ENCODE results near the gene ZNF516.
A peak's percentile ranks its signal among the peaks of the same experiment; 100 is the strongest.

The ZNF516 gene

GRCh38 chr18:76351961-76352581 lies 143.0 kb downstream of the ZNF516 start (continued):
- peak; percentile 26; the same call in 1 of the 2 replicates for TF ChIP-seq ZBTB10 (tag by site-specific recombination; IDR thresholded peaks at IDR 0.05)
- TF ChIP-seq, protein P1, sequence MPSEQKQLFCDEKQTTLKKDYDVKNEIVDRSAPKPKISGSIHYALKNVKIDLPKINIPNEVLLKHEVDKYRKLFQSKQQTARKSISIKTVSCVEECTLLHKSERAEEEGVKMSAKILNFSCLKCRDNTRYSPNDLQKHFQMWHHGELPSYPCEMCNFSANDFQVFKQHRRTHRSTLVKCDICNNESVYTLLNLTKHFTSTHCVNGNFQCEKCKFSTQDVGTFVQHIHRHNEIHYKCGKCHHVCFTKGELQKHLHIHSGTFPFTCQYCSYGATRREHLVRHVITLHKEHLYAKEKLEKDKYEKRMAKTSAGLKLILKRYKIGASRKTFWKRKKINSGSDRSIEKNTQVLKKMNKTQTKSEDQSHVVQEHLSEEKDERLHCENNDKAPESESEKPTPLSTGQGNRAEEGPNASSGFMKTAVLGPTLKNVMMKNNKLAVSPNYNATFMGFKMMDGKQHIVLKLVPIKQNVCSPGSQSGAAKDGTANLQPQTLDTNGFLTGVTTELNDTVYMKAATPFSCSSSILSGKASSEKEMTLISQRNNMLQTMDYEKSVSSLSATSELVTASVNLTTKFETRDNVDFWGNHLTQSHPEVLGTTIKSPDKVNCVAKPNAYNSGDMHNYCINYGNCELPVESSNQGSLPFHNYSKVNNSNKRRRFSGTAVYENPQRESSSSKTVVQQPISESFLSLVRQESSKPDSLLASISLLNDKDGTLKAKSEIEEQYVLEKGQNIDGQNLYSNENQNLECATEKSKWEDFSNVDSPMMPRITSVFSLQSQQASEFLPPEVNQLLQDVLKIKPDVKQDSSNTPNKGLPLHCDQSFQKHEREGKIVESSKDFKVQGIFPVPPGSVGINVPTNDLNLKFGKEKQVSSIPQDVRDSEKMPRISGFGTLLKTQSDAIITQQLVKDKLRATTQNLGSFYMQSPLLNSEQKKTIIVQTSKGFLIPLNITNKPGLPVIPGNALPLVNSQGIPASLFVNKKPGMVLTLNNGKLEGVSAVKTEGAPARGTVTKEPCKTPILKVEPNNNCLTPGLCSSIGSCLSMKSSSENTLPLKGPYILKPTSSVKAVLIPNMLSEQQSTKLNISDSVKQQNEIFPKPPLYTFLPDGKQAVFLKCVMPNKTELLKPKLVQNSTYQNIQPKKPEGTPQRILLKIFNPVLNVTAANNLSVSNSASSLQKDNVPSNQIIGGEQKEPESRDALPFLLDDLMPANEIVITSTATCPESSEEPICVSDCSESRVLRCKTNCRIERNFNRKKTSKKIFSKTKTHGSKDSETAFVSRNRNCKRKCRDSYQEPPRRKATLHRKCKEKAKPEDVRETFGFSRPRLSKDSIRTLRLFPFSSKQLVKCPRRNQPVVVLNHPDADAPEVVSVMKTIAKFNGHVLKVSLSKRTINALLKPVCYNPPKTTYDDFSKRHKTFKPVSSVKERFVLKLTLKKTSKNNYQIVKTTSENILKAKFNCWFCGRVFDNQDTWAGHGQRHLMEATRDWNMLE (tag by site-specific recombination; conservative IDR thresholded peaks at IDR 0.05; ENCODE audit: low read depth), result no peak
- TF ChIP-seq ZNF501 (tag by site-specific recombination; IDR thresholded peaks at IDR 0.05), result no peak
- TF ChIP-seq ZBTB17 (tag by site-specific recombination; IDR thresholded peaks at IDR 0.05), result peak; percentile 69
- TF ChIP-seq ZNF132 (tag by site-specific recombination; IDR thresholded peaks at IDR 0.05; ENCODE audit: borderline replicate concordance), result no peak
- TF ChIP-seq ZNF624 (tag by site-specific recombination; IDR thresholded peaks at IDR 0.05), result no peak
- peak; percentile 81 for TF ChIP-seq KLF16 (tag by site-specific recombination; IDR thresholded peaks at IDR 0.05)
- no peak for TF ChIP-seq ZNF10 (tag by site-specific recombination; IDR thresholded peaks at IDR 0.05)
- no peak for TF ChIP-seq ZNF549 (tag by site-specific recombination; IDR thresholded peaks at IDR 0.05)
- no peak for TF ChIP-seq ZNF843 (tag by site-specific recombination; IDR thresholded peaks at IDR 0.05)
- TF ChIP-seq ZNF157 (tag by site-specific recombination; IDR thresholded peaks at IDR 0.05), result no peak
- TF ChIP-seq, protein P2, sequence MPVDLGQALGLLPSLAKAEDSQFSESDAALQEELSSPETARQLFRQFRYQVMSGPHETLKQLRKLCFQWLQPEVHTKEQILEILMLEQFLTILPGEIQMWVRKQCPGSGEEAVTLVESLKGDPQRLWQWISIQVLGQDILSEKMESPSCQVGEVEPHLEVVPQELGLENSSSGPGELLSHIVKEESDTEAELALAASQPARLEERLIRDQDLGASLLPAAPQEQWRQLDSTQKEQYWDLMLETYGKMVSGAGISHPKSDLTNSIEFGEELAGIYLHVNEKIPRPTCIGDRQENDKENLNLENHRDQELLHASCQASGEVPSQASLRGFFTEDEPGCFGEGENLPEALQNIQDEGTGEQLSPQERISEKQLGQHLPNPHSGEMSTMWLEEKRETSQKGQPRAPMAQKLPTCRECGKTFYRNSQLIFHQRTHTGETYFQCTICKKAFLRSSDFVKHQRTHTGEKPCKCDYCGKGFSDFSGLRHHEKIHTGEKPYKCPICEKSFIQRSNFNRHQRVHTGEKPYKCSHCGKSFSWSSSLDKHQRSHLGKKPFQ (tag by site-specific recombination; IDR thresholded peaks at IDR 0.05), result no peak
- TF ChIP-seq, protein P3, sequence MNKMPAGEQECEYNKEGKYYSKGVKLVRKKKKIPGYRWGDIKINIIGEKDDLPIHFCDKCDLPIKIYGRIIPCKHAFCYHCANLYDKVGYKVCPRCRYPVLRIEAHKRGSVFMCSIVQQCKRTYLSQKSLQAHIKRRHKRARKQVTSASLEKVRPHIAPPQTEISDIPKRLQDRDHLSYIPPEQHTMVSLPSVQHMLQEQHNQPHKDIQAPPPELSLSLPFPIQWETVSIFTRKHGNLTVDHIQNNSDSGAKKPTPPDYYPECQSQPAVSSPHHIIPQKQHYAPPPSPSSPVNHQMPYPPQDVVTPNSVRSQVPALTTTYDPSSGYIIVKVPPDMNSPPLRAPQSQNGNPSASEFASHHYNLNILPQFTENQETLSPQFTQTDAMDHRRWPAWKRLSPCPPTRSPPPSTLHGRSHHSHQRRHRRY (tag by site-specific recombination; IDR thresholded peaks at IDR 0.05), result no peak
- no peak for TF ChIP-seq MYNN (tag by site-specific recombination; IDR thresholded peaks at IDR 0.05; ENCODE audit: borderline replicate concordance)
- TF ChIP-seq ZBTB7A (tag by site-specific recombination; IDR thresholded peaks at IDR 0.05; ENCODE audit: low read depth), result no peak
- no peak for TF ChIP-seq PRDM1 (tag by site-specific recombination; IDR thresholded peaks at IDR 0.05)
- TF ChIP-seq, protein P4, sequence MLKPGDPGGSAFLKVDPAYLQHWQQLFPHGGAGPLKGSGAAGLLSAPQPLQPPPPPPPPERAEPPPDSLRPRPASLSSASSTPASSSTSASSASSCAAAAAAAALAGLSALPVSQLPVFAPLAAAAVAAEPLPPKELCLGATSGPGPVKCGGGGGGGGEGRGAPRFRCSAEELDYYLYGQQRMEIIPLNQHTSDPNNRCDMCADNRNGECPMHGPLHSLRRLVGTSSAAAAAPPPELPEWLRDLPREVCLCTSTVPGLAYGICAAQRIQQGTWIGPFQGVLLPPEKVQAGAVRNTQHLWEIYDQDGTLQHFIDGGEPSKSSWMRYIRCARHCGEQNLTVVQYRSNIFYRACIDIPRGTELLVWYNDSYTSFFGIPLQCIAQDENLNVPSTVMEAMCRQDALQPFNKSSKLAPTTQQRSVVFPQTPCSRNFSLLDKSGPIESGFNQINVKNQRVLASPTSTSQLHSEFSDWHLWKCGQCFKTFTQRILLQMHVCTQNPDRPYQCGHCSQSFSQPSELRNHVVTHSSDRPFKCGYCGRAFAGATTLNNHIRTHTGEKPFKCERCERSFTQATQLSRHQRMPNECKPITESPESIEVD (tag by site-specific recombination; IDR thresholded peaks at IDR 0.05), result no peak
- no peak for TF ChIP-seq GLI2 (tag by site-specific recombination; IDR thresholded peaks at IDR 0.05; ENCODE audit: borderline replicate concordance, low read depth)
- TF ChIP-seq WT1 (tag by site-specific recombination; IDR thresholded peaks at IDR 0.05), result peak; percentile 49
- TF ChIP-seq, protein P5, sequence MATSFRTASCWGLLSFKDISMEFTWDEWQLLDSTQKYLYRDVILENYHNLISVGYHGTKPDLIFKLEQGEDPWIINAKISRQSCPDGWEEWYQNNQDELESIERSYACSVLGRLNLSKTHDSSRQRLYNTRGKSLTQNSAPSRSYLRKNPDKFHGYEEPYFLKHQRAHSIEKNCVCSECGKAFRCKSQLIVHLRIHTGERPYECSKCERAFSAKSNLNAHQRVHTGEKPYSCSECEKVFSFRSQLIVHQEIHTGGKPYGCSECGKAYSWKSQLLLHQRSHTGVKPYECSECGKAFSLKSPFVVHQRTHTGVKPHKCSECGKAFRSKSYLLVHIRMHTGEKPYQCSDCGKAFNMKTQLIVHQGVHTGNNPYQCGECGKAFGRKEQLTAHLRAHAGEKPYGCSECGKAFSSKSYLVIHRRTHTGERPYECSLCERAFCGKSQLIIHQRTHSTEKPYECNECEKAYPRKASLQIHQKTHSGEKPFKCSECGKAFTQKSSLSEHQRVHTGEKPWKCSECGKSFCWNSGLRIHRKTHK (tag by site-specific recombination; IDR thresholded peaks at IDR 0.05), result no peak
- TF ChIP-seq ZNF433 (tag by site-specific recombination; IDR thresholded peaks at IDR 0.05; ENCODE audit: low read depth), result no peak
- no peak for TF ChIP-seq ZNF221 (tag by site-specific recombination; IDR thresholded peaks at IDR 0.05; ENCODE audit: borderline replicate concordance)
- TF ChIP-seq ZNF214 (tag by site-specific recombination; IDR thresholded peaks at IDR 0.05; ENCODE audit: borderline replicate concordance), result no peak
- TF ChIP-seq, protein P6, sequence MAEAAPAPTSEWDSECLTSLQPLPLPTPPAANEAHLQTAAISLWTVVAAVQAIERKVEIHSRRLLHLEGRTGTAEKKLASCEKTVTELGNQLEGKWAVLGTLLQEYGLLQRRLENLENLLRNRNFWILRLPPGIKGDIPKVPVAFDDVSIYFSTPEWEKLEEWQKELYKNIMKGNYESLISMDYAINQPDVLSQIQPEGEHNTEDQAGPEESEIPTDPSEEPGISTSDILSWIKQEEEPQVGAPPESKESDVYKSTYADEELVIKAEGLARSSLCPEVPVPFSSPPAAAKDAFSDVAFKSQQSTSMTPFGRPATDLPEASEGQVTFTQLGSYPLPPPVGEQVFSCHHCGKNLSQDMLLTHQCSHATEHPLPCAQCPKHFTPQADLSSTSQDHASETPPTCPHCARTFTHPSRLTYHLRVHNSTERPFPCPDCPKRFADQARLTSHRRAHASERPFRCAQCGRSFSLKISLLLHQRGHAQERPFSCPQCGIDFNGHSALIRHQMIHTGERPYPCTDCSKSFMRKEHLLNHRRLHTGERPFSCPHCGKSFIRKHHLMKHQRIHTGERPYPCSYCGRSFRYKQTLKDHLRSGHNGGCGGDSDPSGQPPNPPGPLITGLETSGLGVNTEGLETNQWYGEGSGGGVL (tag by site-specific recombination; IDR thresholded peaks at IDR 0.05), result peak; percentile 92

Measured in HEK293 (cell line).